SK-N-SH (cell line): Measurements from ENCODE around the gene GALR3.

Experiments used
- CTCF ChIP-seq: fragments of 200-600 bp; sonication (generic); IDR thresholded peaks from 2 replicates; pipeline ENCODE4 v1.6.1; 2017; ENCODE audit warnings: antibody characterized with exemption, mild to moderate bottlenecking, moderate library complexity
- EP300 ChIP-seq, 2 experiments: IDR thresholded peaks; 2 replicates each; pipeline versions ENCODE4 v1.4.0 to v1.6.1; 2012; ENCODE audit warnings: borderline replicate concordance in 1 of 2, low read depth in 1 of 2, low read length in 1 of 2
- EZH2phosphoT487 ChIP-seq: fragments of 200-600 bp; sonication (generic); IDR thresholded peaks from 2 replicates; pipeline ENCODE4 v1.6.1; 2017; ENCODE audit warnings: low read depth, mixed run types, mild to moderate bottlenecking, antibody characterized with exemption, moderate library complexity, borderline replicate concordance
- FOXJ3 ChIP-seq: sonication (generic); formaldehyde crosslinking; IDR thresholded peaks from 2 replicates; pipeline ENCODE4 v1.5.1; 2020; ENCODE audit warnings: mild to moderate bottlenecking, missing genetic modification reagents
- JUND ChIP-seq: IDR thresholded peaks from 2 replicates; pipeline ENCODE4 v1.4.0; 2012
- MXI1 ChIP-seq: IDR thresholded peaks from 2 replicates; pipeline ENCODE4 v1.6.1; 2012; ENCODE audit warnings: mild to moderate bottlenecking, low read depth, low read length, improper control_type of control experiment
- POLR2AphosphoS5 ChIP-seq: IDR thresholded peaks from 2 replicates; pipeline ENCODE4 v1.6.1; 2012; ENCODE audit warnings: low read depth, low read length
- RAD21 ChIP-seq: IDR thresholded peaks from 2 replicates; pipeline ENCODE4 v1.6.1; 2012; ENCODE audit warnings: mild to moderate bottlenecking, low read length
- REST ChIP-seq: IDR thresholded peaks from 2 replicates; pipeline ENCODE4 v1.6.1; 2012; ENCODE audit warnings: mild to moderate bottlenecking, low read depth, low read length, moderate library complexity
- SMC3 ChIP-seq: IDR thresholded peaks from 2 replicates; pipeline ENCODE4 v1.6.1; 2012; ENCODE audit warnings: low read depth, low read length, improper control_type of control experiment
- TEAD4 ChIP-seq: IDR thresholded peaks from 2 replicates; pipeline ENCODE4 v1.4.0; 2012; ENCODE audit warnings: mild to moderate bottlenecking, borderline replicate concordance; ENCODE audit not compliant: insufficient read depth
- YY1 ChIP-seq: IDR thresholded peaks from 2 replicates; pipeline ENCODE4 v1.4.0; 2012; ENCODE audit warnings: low read depth, mild to moderate bottlenecking
- ZBTB33 ChIP-seq: IDR thresholded peaks from 2 replicates; pipeline ENCODE4 v1.4.0; 2012; ENCODE audit warnings: low read depth, borderline replicate concordance
- TF ChIP-seq, protein P1 (sequence below): IDR thresholded peaks from 2 replicates; pipeline ENCODE4 v1.4.0; 2012; ENCODE audit warnings: low read depth

DNA sequence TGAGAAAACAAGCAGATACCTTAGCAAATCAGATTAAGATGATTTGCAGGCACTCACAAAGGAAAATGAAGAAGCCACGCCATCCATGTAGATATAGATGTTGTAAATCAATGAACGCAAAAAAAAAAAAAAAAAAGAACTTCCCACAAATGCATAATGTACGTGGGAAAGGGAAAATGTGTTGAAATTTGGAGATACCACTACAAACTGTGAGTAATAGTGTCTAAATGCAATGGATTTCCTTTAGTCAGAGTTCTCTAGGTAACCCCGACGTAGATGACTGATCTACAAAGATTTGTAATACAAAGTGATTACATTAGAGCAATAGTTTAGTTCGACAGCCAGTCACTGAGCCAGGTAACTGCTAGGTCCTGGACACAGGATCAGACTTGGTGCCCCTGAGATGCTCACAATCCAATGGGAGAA is 21.7 kb downstream of the GALR3 start:
- TF ChIP-seq ZBTB33 (no peak), EZH2phosphoT487 (no peak), FOXJ3 (CRISPR knock-in tag) (no peak), JUND (no peak), EP300 (IDR thresholded peaks at IDR 0.05; ENCODE audit: borderline replicate concordance in 1 of 2, low read depth in 1 of 2, low read length in 1 of 2) (no peak), CTCF (no peak), TEAD4 (no peak), MXI1 (no peak), YY1 (no peak), POLR2AphosphoS5 (no peak), SMC3 (no peak), RAD21 (no peak), REST (no peak)
- TF ChIP-seq, protein P1, sequence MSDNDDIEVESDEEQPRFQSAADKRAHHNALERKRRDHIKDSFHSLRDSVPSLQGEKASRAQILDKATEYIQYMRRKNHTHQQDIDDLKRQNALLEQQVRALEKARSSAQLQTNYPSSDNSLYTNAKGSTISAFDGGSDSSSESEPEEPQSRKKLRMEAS: no peak
